HepG2 (cell line): Measurements from ENCODE around the gene DNAAF9. TPM values are rescaled to one million over a fixed set of nuclear protein-coding genes. Genes with fewer than 3 reads are reported as not detected.

Source experiments
- FOXM1 ChIP-seq: sonication (generic); formaldehyde crosslinking; IDR thresholded peaks from 2 replicates; pipeline ENCODE4 v1.5.0; 2020; ENCODE audit warnings: missing genetic modification reagents
- KMT2A ChIP-seq: sonication (generic); formaldehyde crosslinking; IDR thresholded peaks from 2 replicates; pipeline ENCODE4 v1.4.0; 2020; ENCODE audit warnings: missing genetic modification reagents
- MZF1 ChIP-seq: sonication (generic); formaldehyde crosslinking; IDR thresholded peaks from 2 replicates; pipeline ENCODE4 v1.8.1; 2023; ENCODE audit warnings: mild to moderate bottlenecking, missing genetic modification reagents, borderline replicate concordance
- PHF20 ChIP-seq: sonication (generic); formaldehyde crosslinking; IDR thresholded peaks from 2 replicates; pipeline ENCODE4 v1.5.0; 2020; ENCODE audit warnings: mild to moderate bottlenecking, missing genetic modification reagents
- SMAD9 ChIP-seq: sonication (generic); formaldehyde crosslinking; IDR thresholded peaks from 2 replicates; pipeline ENCODE4 v1.5.1; 2020; ENCODE audit warnings: mild to moderate bottlenecking, missing genetic modification reagents
- THYN1 ChIP-seq: sonication (generic); formaldehyde crosslinking; IDR thresholded peaks from 2 replicates; pipeline ENCODE4 v1.8.1; 2023; ENCODE audit warnings: low read depth, mild to moderate bottlenecking, moderate library complexity, missing genetic modification reagents, borderline replicate concordance
- ZBTB7B ChIP-seq: sonication (generic); formaldehyde crosslinking; IDR thresholded peaks from 2 replicates; pipeline ENCODE4 v1.4.0; 2020; ENCODE audit warnings: missing genetic modification reagents
- ZMYM2 ChIP-seq: sonication (generic); formaldehyde crosslinking; IDR thresholded peaks from 2 replicates; pipeline ENCODE4 v1.8.0; 2022; ENCODE audit warnings: mild to moderate bottlenecking, missing genetic modification reagents
- ZMYM3 ChIP-seq: sonication (generic); formaldehyde crosslinking; IDR thresholded peaks from 2 replicates; pipeline ENCODE4 v1.5.1; 2020; ENCODE audit warnings: mild to moderate bottlenecking, missing genetic modification reagents
- polyA plus RNA-seq, 8 experiments: library from polyadenylated mRNA; depleted of rRNA in 3 of 8; stranded (reverse) in 7 of 8; unstranded in 1 of 8; fragments of >200 nt; fragmentation: Illumina TruSeq in 4 of 8; extraction: Trizol in 4 of 8; gene quantifications; 2 replicates each; pipeline versions ENCODE4 v1.2.1 to v1.2.3, GENCODE V29; 2011 to 2016; ENCODE audit warnings: low read depth in 4 of 8, missing spikeins in 1 of 8, mixed read lengths in 1 of 8; ENCODE audit not compliant: insufficient read depth in 1 of 8
- total RNA-seq, 5 experiments: library from RNA; depleted of rRNA; stranded (reverse); fragments of >200 nt; fragmentation: Illumina TruSeq; extraction: Trizol; gene quantifications; 2 replicates each; pipeline ENCODE4 v1.2.3, GENCODE V29; 2016; ENCODE audit warnings: low read depth in 1 of 5
- TF ChIP-seq, protein P1 (sequence below): sonication (generic); formaldehyde crosslinking; IDR thresholded peaks from 2 replicates; pipeline ENCODE4 v1.8.0; 2022; ENCODE audit warnings: low read depth, missing genetic modification reagents
- TF ChIP-seq, protein P2 (sequence below): sonication (generic); formaldehyde crosslinking; IDR thresholded peaks from 2 replicates; pipeline ENCODE4 v1.9.0; 2021; ENCODE audit warnings: mild to moderate bottlenecking, missing genetic modification reagents
- TF ChIP-seq, protein P3 (sequence below): sonication (generic); formaldehyde crosslinking; IDR thresholded peaks from 2 replicates; pipeline ENCODE4 v1.4.0; 2020; ENCODE audit warnings: low read depth, mild to moderate bottlenecking, missing genetic modification reagents
- TF ChIP-seq, protein P4 (sequence below): sonication (generic); formaldehyde crosslinking; IDR thresholded peaks from 2 replicates; pipeline ENCODE4 v1.5.0; 2020; ENCODE audit warnings: mild to moderate bottlenecking, missing genetic modification reagents

The DNAAF9 gene
- total and polyA plus RNA-seq, 2 of the 13 experiments (the other 11 are each of a cell fraction or from before 2014, with no cell fraction given), result 10.5 to 14.9 TPM

DNA sequence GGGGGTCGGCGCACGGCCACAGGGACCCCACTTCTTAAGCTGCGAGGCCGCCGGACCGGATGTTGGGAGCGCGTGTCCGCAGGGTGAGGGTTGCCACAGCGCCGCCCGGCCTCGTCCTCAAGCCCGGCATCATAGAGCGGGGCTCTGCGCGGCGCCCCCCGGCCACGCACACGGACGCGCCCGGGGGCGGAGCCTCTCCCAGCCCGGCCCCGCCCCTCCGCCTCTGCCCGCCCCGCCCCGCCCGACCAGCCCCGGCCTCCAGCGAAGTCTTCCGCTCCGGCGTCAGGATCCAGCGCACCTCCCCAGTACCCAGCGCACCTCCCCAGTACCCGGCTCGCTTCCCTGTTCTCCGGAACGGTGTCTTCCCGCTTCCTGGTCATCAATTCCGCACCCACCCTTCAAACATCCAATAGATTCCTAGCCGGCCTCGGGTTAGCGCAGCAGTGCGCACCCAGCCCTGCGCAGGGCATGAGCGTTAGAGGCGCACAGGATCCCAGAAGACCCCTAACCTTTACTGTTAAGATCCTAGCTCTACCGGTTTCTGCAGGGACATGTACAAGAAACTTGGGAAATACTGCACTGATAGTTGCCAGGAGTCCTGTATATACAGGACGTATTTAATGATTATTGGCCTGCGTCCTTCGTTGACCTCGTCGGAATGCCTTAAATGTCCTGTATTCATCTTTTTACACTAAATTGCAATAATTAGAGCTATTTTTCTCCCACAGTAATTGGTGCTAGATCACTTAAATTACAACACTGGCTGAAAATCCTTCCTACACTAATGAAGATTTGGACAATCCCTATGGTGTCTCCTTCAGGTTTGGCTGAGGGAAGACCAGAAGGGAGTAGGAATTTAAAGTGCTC is 535 bp upstream of the DNAAF9 start (continued):
- TF ChIP-seq THYN1 (CRISPR knock-in tag), result no peak
- TF ChIP-seq PHF20, result 0 out of 2 replicates have a peak, but pooled peaks have one; percentile 57
- TF ChIP-seq, protein P1, sequence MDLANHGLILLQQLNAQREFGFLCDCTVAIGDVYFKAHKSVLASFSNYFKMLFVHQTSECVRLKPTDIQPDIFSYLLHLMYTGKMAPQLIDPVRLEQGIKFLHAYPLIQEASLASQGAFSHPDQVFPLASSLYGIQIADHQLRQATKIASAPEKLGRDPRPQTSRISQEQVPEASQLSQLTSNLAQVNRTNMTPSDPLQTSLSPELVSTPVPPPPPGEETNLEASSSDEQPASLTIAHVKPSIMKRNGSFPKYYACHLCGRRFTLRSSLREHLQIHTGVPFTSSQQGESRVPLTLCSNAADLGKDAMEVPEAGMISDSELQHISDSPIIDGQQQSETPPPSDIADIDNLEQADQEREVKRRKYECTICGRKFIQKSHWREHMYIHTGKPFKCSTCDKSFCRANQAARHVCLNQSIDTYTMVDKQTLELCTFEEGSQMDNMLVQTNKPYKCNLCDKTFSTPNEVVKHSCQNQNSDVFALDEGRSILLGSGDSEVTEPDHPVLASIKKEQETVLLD (CRISPR knock-in tag), result no peak; the same call in 1 of the 2 replicates
- TF ChIP-seq, protein P2, sequence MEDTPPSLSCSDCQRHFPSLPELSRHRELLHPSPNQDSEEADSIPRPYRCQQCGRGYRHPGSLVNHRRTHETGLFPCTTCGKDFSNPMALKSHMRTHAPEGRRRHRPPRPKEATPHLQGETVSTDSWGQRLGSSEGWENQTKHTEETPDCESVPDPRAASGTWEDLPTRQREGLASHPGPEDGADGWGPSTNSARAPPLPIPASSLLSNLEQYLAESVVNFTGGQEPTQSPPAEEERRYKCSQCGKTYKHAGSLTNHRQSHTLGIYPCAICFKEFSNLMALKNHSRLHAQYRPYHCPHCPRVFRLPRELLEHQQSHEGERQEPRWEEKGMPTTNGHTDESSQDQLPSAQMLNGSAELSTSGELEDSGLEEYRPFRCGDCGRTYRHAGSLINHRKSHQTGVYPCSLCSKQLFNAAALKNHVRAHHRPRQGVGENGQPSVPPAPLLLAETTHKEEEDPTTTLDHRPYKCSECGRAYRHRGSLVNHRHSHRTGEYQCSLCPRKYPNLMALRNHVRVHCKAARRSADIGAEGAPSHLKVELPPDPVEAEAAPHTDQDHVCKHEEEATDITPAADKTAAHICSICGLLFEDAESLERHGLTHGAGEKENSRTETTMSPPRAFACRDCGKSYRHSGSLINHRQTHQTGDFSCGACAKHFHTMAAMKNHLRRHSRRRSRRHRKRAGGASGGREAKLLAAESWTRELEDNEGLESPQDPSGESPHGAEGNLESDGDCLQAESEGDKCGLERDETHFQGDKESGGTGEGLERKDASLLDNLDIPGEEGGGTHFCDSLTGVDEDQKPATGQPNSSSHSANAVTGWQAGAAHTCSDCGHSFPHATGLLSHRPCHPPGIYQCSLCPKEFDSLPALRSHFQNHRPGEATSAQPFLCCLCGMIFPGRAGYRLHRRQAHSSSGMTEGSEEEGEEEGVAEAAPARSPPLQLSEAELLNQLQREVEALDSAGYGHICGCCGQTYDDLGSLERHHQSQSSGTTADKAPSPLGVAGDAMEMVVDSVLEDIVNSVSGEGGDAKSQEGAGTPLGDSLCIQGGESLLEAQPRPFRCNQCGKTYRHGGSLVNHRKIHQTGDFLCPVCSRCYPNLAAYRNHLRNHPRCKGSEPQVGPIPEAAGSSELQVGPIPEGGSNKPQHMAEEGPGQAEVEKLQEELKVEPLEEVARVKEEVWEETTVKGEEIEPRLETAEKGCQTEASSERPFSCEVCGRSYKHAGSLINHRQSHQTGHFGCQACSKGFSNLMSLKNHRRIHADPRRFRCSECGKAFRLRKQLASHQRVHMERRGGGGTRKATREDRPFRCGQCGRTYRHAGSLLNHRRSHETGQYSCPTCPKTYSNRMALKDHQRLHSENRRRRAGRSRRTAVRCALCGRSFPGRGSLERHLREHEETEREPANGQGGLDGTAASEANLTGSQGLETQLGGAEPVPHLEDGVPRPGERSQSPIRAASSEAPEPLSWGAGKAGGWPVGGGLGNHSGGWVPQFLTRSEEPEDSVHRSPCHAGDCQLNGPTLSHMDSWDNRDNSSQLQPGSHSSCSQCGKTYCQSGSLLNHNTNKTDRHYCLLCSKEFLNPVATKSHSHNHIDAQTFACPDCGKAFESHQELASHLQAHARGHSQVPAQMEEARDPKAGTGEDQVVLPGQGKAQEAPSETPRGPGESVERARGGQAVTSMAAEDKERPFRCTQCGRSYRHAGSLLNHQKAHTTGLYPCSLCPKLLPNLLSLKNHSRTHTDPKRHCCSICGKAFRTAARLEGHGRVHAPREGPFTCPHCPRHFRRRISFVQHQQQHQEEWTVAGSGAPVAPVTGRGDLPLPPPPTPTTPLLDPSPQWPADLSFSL (CRISPR knock-in tag), result no peak
- peak; percentile 52; the same call in 1 of the 2 replicates for TF ChIP-seq ZBTB7B (CRISPR knock-in tag)
- TF ChIP-seq ZMYM3, result no peak
- TF ChIP-seq, protein P3, sequence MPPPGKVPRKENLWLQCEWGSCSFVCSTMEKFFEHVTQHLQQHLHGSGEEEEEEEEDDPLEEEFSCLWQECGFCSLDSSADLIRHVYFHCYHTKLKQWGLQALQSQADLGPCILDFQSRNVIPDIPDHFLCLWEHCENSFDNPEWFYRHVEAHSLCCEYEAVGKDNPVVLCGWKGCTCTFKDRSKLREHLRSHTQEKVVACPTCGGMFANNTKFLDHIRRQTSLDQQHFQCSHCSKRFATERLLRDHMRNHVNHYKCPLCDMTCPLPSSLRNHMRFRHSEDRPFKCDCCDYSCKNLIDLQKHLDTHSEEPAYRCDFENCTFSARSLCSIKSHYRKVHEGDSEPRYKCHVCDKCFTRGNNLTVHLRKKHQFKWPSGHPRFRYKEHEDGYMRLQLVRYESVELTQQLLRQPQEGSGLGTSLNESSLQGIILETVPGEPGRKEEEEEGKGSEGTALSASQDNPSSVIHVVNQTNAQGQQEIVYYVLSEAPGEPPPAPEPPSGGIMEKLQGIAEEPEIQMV, result 0 out of 2 replicates have a peak, but pooled peaks have one; percentile 44
- TF ChIP-seq, protein P4, sequence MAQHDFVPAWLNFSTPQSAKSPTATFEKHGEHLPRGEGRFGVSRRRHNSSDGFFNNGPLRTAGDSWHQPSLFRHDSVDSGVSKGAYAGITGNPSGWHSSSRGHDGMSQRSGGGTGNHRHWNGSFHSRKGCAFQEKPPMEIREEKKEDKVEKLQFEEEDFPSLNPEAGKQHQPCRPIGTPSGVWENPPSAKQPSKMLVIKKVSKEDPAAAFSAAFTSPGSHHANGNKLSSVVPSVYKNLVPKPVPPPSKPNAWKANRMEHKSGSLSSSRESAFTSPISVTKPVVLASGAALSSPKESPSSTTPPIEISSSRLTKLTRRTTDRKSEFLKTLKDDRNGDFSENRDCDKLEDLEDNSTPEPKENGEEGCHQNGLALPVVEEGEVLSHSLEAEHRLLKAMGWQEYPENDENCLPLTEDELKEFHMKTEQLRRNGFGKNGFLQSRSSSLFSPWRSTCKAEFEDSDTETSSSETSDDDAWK, result no peak
- 0 out of 2 replicates have a peak, but pooled peaks have one; percentile 9 for TF ChIP-seq MZF1 (CRISPR knock-in tag)
- peak; percentile 45; the same call in 1 of the 2 replicates for TF ChIP-seq KMT2A (CRISPR knock-in tag)
- no peak for TF ChIP-seq SMAD9 (CRISPR knock-in tag)
- no peak for TF ChIP-seq FOXM1
- TF ChIP-seq ZMYM2, result peak; percentile 76; the same call in 1 of the 2 replicates
